Neural cell (in vitro differentiated cells): Measurements from ENCODE around the gene MRNIP.

Experiments
- CTCF ChIP-seq: fragments of 450-650 bp; IDR thresholded peaks from 2 replicates; pipeline ENCODE4 v1.5.1; 2014; ENCODE audit warnings: antibody characterized with exemption, mild to moderate bottlenecking, moderate library complexity; ENCODE audit not compliant: poor library complexity, severe bottlenecking
- EZH2 ChIP-seq: fragments of 200-600, 300-800 bp; shearing (Covaris generic), sonication (generic); IDR thresholded peaks from 2 replicates; pipeline ENCODE4 v1.6.1; 2014; ENCODE audit warnings: antibody characterized with exemption, low read length, borderline replicate concordance, mild to moderate bottlenecking; ENCODE audit not compliant: insufficient read depth, poor library complexity, severe bottlenecking
- MXI1 ChIP-seq: fragments of 450-650 bp; conservative IDR thresholded peaks from 2 replicates; pipeline ENCODE4 v1.6.1; 2014; ENCODE audit warnings: antibody characterized with exemption, mild to moderate bottlenecking; ENCODE audit not compliant: poor library complexity, severe bottlenecking
- RAD21 ChIP-seq: fragments of 450-650 bp; conservative IDR thresholded peaks from 2 replicates; pipeline ENCODE4 v1.6.1; 2014; ENCODE audit warnings: antibody characterized with exemption, mild to moderate bottlenecking, moderate library complexity
- TAF1 ChIP-seq: IDR thresholded peaks from 2 replicates; pipeline ENCODE4 v1.6.1; 2012; ENCODE audit warnings: low read depth

GRCh38 chr5:179822059-179822432 lies 36.6 kb downstream of the MRNIP start:
- TF ChIP-seq CTCF (no peak), RAD21 (no peak), TAF1 (no peak), EZH2 (no peak), MXI1 (no peak)
